HG02884 (cell line): ENCODE results near the gene LDLRAD4.
"Not testable (repeated sequence)": the region's sequence is repeated elsewhere in the genome, so short reads cannot be mapped to it uniquely, and the experiment has no call there.

ENCODE experiments used
- ATAC-seq: cut with Tn5 transposase; IDR thresholded peaks from one replicate; pipeline ENCODE4 v1.9.1; 2021; ENCODE audit warnings: mild to moderate bottlenecking, moderate library complexity; ENCODE audit not compliant: unreplicated experiment

LDLRAD4 gene

GRCh38 chr18:13476312-13476711 lies 257.8 kb downstream of the LDLRAD4 start:
- not testable (repeated sequence) for ATAC-seq

DNA sequence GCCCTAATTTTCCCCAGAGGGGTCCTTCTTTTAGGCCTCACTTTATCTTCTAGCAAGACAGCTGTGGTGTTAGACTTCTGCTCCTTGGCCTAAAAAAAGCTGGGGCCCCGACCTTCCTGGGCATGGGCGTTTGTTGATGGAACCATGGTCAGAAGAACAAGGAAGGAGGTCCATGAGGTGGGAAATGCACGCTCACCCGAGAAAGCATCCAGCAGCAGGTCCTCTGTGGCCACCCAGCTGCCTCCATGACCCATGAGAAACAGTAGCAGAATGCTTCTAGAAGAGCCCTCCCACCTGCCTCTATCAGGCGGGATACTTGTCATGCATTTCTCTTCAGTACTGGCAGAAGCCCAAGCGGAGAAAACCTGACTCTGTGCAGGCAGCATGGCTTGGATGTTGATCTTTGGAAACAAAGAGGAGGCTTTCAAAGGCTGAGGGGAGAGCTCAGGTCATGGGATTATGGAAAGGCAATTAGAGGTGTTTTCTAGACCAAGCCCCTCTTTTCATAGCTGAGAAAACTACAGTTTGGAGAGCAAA lies 258.7 kb downstream of the LDLRAD4 start:
- no peak for ATAC-seq

- no peak for ATAC-seq
Measured at GRCh38 chr18:13480571-13481255, 262.2 kb downstream of the LDLRAD4 start.

DNA sequence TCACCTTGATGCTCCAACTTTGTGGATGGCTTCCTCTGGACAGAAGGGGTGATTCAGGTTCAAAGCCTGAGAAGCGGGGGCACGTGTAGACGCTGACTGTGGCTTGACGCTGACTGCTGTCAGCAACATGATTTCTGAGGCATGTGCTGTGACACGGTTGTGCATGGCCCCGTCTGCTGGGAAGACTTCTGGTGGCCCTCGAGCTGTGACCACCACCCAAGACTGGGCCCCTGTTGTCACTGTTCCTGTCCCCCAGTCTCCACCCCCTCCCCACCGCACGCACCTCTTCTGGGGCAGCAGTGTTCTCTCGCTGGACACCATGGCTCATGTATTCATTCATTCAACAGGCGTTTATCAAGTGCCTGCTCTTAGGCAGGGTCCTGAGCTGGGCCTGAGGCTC lies 262.8 kb downstream of the LDLRAD4 start:
- no peak for ATAC-seq

DNA sequence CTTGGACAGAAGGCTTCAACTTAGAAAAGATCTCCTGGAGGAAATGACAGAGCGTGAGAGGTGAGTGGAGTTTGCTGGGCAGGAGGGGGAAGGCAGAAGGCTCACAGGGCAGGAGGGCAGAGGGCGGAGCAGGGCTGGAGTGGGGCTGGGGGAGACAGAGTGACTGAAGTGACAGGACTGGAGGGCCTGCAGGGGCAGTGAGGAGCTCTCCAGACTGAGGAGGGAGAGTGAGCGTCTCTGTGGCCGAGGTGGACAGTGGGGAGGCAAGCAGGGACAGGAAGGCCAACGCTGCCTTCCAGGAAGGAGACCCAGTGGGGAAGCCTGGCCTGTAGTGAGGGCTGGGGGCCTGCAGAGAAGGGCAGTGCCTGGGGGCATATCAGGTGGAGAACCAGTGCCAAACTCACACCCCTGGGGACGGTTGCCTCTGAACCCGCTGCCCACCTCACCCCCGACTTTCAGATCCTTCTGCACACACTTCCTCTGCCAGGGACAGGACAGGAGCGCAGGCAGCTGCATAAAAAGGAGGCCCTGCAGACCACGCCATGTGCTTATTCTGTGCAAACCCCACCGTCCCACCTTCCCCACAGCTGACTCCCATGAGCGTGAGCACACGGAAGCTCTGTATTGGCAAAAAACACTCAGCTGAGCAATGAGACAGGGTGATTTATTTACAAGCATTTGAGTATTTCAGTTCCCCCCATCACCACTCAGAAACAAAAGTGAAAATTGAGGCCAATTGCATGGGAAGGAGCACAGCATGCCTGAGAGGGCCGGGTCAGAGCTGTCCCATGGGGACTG lies 263.5 kb downstream of the LDLRAD4 start:
- peak; percentile 95 for ATAC-seq

DNA sequence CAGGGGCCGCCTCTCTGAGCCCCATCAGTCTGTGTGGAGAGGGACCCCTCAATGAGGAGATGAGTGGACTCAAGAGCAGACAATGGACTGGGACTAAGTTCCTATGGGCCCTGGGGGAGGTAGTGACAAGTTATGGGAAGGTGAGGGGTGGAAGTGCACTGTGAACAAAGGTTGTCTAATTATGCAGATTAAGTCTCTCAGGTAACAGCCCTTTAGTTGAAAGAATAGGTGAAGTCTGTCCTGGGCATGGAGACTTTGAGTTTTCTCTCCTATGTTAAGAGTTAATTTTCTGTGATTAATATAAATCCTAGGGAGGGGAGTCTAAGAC lies 264.0 kb downstream of the LDLRAD4 start:
- no peak for ATAC-seq

DNA sequence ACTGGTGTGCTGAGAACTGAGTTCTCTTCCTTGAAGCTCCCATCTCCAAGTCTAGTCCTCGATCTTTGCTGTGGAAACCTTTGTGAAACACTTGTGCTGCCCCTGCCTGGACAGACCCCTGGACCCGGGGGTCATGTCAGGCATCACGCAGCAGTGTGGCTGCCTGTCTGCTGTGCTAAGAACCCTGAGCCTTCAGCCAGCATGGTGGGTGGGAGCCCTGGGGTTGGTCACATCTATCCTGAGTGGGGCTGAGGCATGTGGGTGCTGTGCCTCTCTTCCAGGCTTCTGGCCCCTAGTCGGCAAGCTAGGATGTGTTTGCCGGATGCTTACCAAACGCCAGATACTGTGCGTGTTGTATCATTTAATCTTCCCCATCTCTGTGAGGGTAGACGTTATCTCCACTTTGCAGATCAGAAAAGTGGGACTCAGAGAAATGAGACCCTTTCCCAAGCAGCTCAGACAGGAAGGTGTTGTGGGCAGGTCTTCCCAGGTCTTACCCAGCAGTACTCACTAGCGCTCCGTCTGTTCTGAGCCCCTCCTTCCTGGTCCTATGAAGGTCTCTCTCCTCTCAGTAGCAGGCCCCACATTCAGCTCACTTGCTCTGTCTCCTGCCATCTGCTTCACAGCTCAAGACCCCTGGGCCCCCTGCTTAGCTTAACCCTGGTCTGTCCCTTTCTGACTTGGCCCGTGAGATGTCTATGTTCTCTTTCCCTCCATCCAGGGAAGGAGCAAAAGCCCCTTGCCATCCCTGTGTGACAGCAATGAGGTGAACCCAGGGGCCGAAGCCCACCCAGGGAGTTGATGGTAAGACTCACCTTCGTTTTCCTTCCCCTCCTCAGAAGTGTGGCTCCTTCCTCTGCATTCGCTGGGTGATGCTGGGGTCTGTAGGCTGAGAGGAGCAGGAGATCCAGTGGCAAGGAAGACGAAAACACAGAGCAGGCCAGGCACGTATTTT lies 265.0 kb downstream of the LDLRAD4 start:
- ATAC-seq: no peak

DNA sequence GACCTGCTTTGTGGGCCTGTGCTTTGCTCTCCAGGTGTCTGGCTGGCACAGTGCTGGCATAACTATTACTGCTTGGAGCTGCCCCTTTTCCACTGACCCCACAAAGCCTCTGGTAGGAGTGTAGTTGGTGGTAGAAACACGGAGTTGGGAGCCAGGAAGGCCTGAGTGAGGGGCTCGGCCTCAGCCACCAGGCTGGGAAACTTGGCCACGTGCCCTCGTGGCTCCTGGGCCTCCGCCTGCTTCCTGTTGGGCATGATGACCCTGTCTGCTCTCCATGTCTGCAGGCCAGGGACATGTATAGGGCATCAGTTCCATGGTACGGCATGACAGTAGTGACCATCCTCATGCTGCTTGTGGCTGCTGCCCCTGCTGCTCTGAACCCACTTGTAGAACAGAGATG lies 266.6 kb downstream of the LDLRAD4 start:
- ATAC-seq: no peak

DNA sequence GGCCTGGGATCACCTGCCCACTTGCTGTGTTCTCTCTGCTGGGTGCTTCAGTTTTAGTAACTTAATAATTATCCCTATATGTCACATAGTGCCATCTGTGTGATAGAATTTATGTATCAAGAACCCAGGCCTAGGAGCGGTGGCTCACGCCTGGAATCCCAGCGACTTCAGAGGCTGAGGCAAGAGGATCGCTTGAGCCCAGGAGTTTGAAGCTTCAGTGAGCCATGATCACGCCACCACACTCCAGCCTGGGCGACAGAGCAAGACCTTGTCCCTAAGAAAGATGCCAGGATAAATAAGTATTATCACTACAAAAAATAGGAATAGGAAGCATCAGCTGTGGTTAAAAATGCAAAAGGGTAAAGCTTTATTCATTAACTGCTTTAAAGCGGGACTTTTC lies 267.0 kb downstream of the LDLRAD4 start:
- ATAC-seq: no peak

GRCh38 chr18:13486284-13486683 lies 267.7 kb downstream of the LDLRAD4 start:
- no peak for ATAC-seq

- ATAC-seq: no peak
Measured at GRCh38 chr18:13486686-13487085, 268.1 kb downstream of the LDLRAD4 start.

DNA sequence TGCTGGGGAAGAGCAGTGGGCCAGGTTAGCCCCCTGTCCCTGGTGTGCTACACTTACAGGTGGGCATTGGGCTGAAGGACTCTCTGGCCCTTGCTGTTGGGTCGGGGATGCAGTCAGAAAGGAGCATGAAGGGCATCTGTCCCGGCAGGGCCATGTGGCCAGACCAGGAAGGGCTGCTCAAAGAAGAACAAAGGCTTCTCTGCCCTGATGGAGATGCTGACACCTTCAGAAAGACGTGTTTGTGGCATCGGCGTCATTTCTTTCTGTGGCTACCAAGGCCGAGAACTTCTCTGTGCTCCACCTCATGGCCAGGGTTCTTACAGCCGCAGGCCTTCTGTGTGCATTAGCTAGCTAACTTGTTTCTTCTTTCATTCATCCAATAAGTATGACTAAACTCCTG lies 268.7 kb downstream of the LDLRAD4 start:
- ATAC-seq: no peak

- ATAC-seq: no peak
Measured at GRCh38 chr18:13488281-13488929, 269.8 kb downstream of the LDLRAD4 start.

GRCh38 chr18:13489303-13489702 lies 270.7 kb downstream of the LDLRAD4 start:
- not testable (repeated sequence) for ATAC-seq

DNA sequence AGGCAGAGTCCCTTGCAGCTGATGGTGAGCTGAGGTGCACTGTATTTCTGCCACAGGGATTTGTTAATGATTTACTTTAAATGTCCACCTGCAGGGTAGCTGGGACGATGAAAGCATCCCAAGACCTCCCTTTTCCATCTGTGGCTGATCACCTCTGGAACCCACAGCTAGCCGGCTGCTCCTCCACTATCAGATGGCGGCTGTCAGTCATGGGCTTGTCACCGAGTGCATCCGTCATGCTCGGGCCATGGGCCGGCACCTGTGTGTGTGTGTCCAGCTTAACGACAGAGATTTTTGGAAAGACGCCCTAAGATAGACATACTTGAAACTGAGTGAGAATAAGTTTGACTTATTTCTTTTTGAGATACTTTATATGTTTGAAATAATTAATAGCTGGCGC lies 272.6 kb downstream of the LDLRAD4 start:
- no peak for ATAC-seq

- ATAC-seq: no peak
Measured at GRCh38 chr18:13492314-13492713, 273.8 kb downstream of the LDLRAD4 start.

GRCh38 chr18:13493079-13493478 lies 274.5 kb downstream of the LDLRAD4 start:
- ATAC-seq: no peak

- ATAC-seq: no peak
Measured at GRCh38 chr18:13493725-13494124, 275.2 kb downstream of the LDLRAD4 start.

DNA sequence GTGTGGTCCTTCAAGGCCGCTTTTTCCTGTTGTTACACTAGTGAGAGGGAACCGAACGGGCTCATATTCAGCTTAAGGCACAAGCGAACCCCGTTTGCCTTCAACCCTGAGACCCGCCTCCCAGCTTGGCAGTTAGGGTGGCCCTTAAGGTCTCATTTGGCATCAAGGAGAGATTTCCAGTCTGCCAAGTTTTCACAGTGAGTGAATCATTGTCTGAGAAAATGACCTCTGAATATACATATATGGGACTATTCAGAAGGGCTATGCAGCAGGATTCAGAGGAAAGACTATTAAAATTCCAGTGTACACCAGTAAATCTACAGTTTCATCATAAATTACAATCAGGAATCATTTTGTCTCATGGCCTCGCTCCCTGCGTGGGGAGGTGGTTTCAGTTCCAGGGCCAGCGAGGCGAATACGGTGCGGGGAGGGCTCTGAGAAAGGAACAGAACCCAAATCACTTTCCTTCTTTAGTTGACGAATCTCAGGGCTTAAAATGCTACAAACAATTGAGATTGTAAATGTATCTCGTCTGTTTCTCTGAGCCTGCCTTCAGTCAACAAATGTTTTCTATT lies 276.4 kb downstream of the LDLRAD4 start:
- ATAC-seq: no peak

GRCh38 chr18:13495961-13496360 lies 277.4 kb downstream of the LDLRAD4 start:
- no peak for ATAC-seq
